WTC11 (cell line): ENCODE data around the gene MBLAC2. TPM values are rescaled to one million over a fixed set of nuclear protein-coding genes. Genes with fewer than 3 reads are reported as not detected.

Experiments used
- ATAC-seq: fragments of 200-7000 bp; cut with Tn5 transposase; 2 replicates; pipeline ENCODE4 v1.10.0; 2021; ENCODE audit warnings: mild to moderate bottlenecking, moderate library complexity
- CTCF ChIA-PET: fragments of 300-600 bp; sonication (Branson Sonifier 250); formaldehyde crosslinking; loops from one replicate; lab custom pipeline; 2021; ENCODE audit warnings: antibody characterized with exemption; lab: Charles Lee
- POLR2A ChIA-PET: fragments of 350-600 bp; sonication (Branson Sonifier 250); formaldehyde crosslinking; loops from one replicate; lab custom pipeline; 2021; ENCODE audit warnings: antibody characterized with exemption; lab: Charles Lee
- DNase-seq: peaks from one replicate; pipeline ENCODE4 v3.0.0; 2021; ENCODE audit warnings: low spot score
- H3K27ac Mint-ChIP-seq: 2 replicates; pipeline ENCODE4 v1.8.0; 2021; ENCODE audit warnings: mixed read lengths
- H3K27me3 Mint-ChIP-seq: 2 replicates; pipeline ENCODE4 v1.8.0; 2021; ENCODE audit warnings: low read depth, mild to moderate bottlenecking, moderate library complexity, mixed read lengths
- H3K36me3 Mint-ChIP-seq: 2 replicates; pipeline ENCODE4 v1.8.0; 2021; ENCODE audit warnings: mixed read lengths
- H3K4me1 Mint-ChIP-seq: 2 replicates; pipeline ENCODE4 v1.8.0; 2022; ENCODE audit warnings: mixed read lengths
- H3K4me3 Mint-ChIP-seq: 2 replicates; pipeline ENCODE4 v1.8.0; 2021; ENCODE audit warnings: mild to moderate bottlenecking, moderate library complexity, mixed read lengths
- H3K9me3 Mint-ChIP-seq: 2 replicates; pipeline ENCODE4 v1.8.0; 2021; ENCODE audit warnings: mixed read lengths
- CREM ChIP-seq: sonication (generic); formaldehyde crosslinking; IDR thresholded peaks from 2 replicates; pipeline ENCODE4 v1.8.1; 2022; ENCODE audit warnings: mild to moderate bottlenecking, missing genetic modification reagents, moderate library complexity
- KAT7 ChIP-seq: sonication (generic); formaldehyde crosslinking; IDR thresholded peaks from 2 replicates; pipeline ENCODE4 v1.8.1; 2023; ENCODE audit warnings: missing genetic modification reagents, mild to moderate bottlenecking, borderline replicate concordance
- NFATC4 ChIP-seq: fragments of 250-450 bp; sonication (Bioruptor Pico); IDR thresholded peaks from 2 replicates; pipeline ENCODE4 v1.9.0; 2021; ENCODE audit warnings: mild to moderate bottlenecking
- TEAD4 ChIP-seq: sonication (generic); formaldehyde crosslinking; IDR thresholded peaks from 2 replicates; pipeline ENCODE4 v1.8.0; 2022; ENCODE audit warnings: mild to moderate bottlenecking, missing genetic modification reagents
- ZNF219 ChIP-seq: sonication (generic); formaldehyde crosslinking; IDR thresholded peaks from 2 replicates; pipeline ENCODE4 v1.8.0; 2023; ENCODE audit warnings: missing genetic modification reagents, mild to moderate bottlenecking, borderline replicate concordance
- ZNF396 ChIP-seq: fragments of 250-450 bp; sonication (Bioruptor Pico); IDR thresholded peaks from 2 replicates; pipeline ENCODE4 v1.8.0; 2021; ENCODE audit warnings: mild to moderate bottlenecking, moderate library complexity, borderline replicate concordance
- ZNF416 ChIP-seq: fragments of 250-450 bp; sonication (Bioruptor Pico); IDR thresholded peaks from 2 replicates; pipeline ENCODE4 v1.9.0; 2021; ENCODE audit warnings: mild to moderate bottlenecking, inconsistent platforms
- total RNA-seq: library from RNA; stranded (reverse); gene quantifications from 3 replicates; pipeline ENCODE4 v1.2.3, GENCODE V29; 2021
- TF ChIP-seq, protein P1 (sequence below): sonication (generic); formaldehyde crosslinking; IDR thresholded peaks from 2 replicates; pipeline ENCODE4 v1.8.1; 2022; ENCODE audit warnings: mild to moderate bottlenecking, missing genetic modification reagents, moderate library complexity, borderline replicate concordance
- TF ChIP-seq, protein P2 (sequence below): sonication (generic); formaldehyde crosslinking; IDR thresholded peaks from 2 replicates; pipeline ENCODE4 v1.8.0; 2022; ENCODE audit warnings: mild to moderate bottlenecking, missing genetic modification reagents
- TF ChIP-seq, protein P3 (sequence below): sonication (generic); formaldehyde crosslinking; IDR thresholded peaks from 2 replicates; pipeline ENCODE4 v1.8.1; 2022; ENCODE audit warnings: missing genetic modification reagents, borderline replicate concordance
- TF ChIP-seq, protein P4 (sequence below): sonication (generic); formaldehyde crosslinking; IDR thresholded peaks from 2 replicates; pipeline ENCODE4 v1.8.0; 2023; ENCODE audit warnings: missing genetic modification reagents, mild to moderate bottlenecking, borderline replicate concordance
- TF ChIP-seq, protein P5 (sequence below): sonication (generic); formaldehyde crosslinking; IDR thresholded peaks from 2 replicates; pipeline ENCODE4 v1.8.1; 2023; ENCODE audit warnings: mild to moderate bottlenecking, missing genetic modification reagents, moderate library complexity
- TF ChIP-seq, protein P6 (sequence below): sonication (generic); formaldehyde crosslinking; IDR thresholded peaks from 2 replicates; pipeline ENCODE4 v1.8.1; 2022; ENCODE audit warnings: low read depth, missing genetic modification reagents, borderline replicate concordance
- TF ChIP-seq, protein P7 (sequence below): sonication (generic); formaldehyde crosslinking; IDR thresholded peaks from 2 replicates; pipeline ENCODE4 v1.8.0; 2022; ENCODE audit warnings: mild to moderate bottlenecking, missing genetic modification reagents
- TF ChIP-seq, protein P8 (sequence below): sonication (generic); formaldehyde crosslinking; IDR thresholded peaks from 2 replicates; pipeline ENCODE4 v1.8.1; 2023; ENCODE audit warnings: mild to moderate bottlenecking, missing genetic modification reagents, borderline replicate concordance
- TF ChIP-seq, protein P9 (sequence below): sonication (generic); formaldehyde crosslinking; IDR thresholded peaks from 2 replicates; pipeline ENCODE4 v1.8.0; 2022; ENCODE audit warnings: mild to moderate bottlenecking, missing genetic modification reagents

Gene MBLAC2
- total RNA-seq, 1 experiment from 2014 or later, result 5.9 TPM

DNA sequence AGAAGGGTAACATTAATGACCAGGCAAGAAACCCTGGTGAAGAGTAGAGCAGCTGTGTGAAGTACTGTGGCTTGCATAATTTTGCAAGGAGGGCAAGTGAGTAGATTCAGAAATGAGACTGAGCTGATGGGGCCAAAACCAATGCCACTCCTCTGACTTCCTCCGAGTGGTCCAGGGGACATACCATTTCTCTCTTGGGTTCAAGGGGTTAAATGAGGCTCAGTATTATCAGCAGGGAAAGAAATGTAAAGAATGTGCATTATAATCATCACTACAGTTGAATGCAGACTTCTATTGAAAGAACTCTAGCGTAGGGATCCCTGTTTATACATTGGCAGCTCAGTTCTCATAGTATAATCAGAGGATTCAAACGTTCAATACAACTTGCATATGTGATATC is 10.0 kb upstream of the MBLAC2 start:
- no peaks in the 10 kb centered on the region for H3K27me3 Mint-ChIP-seq
- ATAC-seq, result peak; percentile 43; the same call in 1 of the 2 replicates
- H3K4me1 Mint-ChIP-seq, result peaks cover 28% of the 10 kb centered on the region
- DNase-seq, result no peak
- H3K4me3 Mint-ChIP-seq, result no peak overlapping the region
- CTCF ChIA-PET, result interaction anchor here (0.7 to 1.0 kb wide), 2 partner anchors 10 to 299 kb away, joined by 3 read pairs; partner anchors contain the start of genes MBLAC2 and POLR3G
- H3K36me3 Mint-ChIP-seq, result peaks cover 35% of the 10 kb centered on the region
- POLR2A ChIA-PET, result no interaction called here
- H3K9me3 Mint-ChIP-seq, result peaks cover 6% of the 10 kb centered on the region
- H3K27ac Mint-ChIP-seq, result peak overlapping the region; percentile 76
- TF ChIP-seq, protein P1, sequence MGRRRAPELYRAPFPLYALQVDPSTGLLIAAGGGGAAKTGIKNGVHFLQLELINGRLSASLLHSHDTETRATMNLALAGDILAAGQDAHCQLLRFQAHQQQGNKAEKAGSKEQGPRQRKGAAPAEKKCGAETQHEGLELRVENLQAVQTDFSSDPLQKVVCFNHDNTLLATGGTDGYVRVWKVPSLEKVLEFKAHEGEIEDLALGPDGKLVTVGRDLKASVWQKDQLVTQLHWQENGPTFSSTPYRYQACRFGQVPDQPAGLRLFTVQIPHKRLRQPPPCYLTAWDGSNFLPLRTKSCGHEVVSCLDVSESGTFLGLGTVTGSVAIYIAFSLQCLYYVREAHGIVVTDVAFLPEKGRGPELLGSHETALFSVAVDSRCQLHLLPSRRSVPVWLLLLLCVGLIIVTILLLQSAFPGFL, result no peak
- TF ChIP-seq, protein P2, sequence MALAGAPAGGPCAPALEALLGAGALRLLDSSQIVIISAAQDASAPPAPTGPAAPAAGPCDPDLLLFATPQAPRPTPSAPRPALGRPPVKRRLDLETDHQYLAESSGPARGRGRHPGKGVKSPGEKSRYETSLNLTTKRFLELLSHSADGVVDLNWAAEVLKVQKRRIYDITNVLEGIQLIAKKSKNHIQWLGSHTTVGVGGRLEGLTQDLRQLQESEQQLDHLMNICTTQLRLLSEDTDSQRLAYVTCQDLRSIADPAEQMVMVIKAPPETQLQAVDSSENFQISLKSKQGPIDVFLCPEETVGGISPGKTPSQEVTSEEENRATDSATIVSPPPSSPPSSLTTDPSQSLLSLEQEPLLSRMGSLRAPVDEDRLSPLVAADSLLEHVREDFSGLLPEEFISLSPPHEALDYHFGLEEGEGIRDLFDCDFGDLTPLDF (CRISPR knock-in tag), result no peak
- TF ChIP-seq NFATC4 (no peak), CREM (CRISPR knock-in tag) (no peak), ZNF396 (CRISPR knock-in tag) (no peak), ZNF219 (CRISPR knock-in tag) (no peak), ZNF416 (CRISPR knock-in tag) (no peak), TEAD4 (no peak), KAT7 (no peak)
- TF ChIP-seq, protein P3, sequence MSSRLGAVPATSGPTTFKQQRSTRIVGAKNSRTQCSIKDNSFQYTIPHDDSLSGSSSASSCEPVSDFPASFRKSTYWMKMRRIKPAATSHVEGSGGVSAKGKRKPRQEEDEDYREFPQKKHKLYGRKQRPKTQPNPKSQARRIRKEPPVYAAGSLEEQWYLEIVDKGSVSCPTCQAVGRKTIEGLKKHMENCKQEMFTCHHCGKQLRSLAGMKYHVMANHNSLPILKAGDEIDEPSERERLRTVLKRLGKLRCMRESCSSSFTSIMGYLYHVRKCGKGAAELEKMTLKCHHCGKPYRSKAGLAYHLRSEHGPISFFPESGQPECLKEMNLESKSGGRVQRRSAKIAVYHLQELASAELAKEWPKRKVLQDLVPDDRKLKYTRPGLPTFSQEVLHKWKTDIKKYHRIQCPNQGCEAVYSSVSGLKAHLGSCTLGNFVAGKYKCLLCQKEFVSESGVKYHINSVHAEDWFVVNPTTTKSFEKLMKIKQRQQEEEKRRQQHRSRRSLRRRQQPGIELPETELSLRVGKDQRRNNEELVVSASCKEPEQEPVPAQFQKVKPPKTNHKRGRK (CRISPR knock-in tag), result no peak
- TF ChIP-seq, protein P4, sequence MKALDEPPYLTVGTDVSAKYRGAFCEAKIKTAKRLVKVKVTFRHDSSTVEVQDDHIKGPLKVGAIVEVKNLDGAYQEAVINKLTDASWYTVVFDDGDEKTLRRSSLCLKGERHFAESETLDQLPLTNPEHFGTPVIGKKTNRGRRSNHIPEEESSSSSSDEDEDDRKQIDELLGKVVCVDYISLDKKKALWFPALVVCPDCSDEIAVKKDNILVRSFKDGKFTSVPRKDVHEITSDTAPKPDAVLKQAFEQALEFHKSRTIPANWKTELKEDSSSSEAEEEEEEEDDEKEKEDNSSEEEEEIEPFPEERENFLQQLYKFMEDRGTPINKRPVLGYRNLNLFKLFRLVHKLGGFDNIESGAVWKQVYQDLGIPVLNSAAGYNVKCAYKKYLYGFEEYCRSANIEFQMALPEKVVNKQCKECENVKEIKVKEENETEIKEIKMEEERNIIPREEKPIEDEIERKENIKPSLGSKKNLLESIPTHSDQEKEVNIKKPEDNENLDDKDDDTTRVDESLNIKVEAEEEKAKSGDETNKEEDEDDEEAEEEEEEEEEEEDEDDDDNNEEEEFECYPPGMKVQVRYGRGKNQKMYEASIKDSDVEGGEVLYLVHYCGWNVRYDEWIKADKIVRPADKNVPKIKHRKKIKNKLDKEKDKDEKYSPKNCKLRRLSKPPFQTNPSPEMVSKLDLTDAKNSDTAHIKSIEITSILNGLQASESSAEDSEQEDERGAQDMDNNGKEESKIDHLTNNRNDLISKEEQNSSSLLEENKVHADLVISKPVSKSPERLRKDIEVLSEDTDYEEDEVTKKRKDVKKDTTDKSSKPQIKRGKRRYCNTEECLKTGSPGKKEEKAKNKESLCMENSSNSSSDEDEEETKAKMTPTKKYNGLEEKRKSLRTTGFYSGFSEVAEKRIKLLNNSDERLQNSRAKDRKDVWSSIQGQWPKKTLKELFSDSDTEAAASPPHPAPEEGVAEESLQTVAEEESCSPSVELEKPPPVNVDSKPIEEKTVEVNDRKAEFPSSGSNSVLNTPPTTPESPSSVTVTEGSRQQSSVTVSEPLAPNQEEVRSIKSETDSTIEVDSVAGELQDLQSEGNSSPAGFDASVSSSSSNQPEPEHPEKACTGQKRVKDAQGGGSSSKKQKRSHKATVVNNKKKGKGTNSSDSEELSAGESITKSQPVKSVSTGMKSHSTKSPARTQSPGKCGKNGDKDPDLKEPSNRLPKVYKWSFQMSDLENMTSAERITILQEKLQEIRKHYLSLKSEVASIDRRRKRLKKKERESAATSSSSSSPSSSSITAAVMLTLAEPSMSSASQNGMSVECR (CRISPR knock-in tag), result no peak
- TF ChIP-seq, protein P5, sequence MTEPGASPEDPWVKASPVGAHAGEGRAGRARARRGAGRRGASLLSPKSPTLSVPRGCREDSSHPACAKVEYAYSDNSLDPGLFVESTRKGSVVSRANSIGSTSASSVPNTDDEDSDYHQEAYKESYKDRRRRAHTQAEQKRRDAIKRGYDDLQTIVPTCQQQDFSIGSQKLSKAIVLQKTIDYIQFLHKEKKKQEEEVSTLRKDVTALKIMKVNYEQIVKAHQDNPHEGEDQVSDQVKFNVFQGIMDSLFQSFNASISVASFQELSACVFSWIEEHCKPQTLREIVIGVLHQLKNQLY (CRISPR knock-in tag), result no peak
- TF ChIP-seq, protein P6, sequence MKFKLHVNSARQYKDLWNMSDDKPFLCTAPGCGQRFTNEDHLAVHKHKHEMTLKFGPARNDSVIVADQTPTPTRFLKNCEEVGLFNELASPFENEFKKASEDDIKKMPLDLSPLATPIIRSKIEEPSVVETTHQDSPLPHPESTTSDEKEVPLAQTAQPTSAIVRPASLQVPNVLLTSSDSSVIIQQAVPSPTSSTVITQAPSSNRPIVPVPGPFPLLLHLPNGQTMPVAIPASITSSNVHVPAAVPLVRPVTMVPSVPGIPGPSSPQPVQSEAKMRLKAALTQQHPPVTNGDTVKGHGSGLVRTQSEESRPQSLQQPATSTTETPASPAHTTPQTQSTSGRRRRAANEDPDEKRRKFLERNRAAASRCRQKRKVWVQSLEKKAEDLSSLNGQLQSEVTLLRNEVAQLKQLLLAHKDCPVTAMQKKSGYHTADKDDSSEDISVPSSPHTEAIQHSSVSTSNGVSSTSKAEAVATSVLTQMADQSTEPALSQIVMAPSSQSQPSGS (CRISPR knock-in tag), result no peak
- TF ChIP-seq, protein P7, sequence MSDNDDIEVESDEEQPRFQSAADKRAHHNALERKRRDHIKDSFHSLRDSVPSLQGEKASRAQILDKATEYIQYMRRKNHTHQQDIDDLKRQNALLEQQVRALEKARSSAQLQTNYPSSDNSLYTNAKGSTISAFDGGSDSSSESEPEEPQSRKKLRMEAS (CRISPR knock-in tag), result no peak
- TF ChIP-seq, protein P8, sequence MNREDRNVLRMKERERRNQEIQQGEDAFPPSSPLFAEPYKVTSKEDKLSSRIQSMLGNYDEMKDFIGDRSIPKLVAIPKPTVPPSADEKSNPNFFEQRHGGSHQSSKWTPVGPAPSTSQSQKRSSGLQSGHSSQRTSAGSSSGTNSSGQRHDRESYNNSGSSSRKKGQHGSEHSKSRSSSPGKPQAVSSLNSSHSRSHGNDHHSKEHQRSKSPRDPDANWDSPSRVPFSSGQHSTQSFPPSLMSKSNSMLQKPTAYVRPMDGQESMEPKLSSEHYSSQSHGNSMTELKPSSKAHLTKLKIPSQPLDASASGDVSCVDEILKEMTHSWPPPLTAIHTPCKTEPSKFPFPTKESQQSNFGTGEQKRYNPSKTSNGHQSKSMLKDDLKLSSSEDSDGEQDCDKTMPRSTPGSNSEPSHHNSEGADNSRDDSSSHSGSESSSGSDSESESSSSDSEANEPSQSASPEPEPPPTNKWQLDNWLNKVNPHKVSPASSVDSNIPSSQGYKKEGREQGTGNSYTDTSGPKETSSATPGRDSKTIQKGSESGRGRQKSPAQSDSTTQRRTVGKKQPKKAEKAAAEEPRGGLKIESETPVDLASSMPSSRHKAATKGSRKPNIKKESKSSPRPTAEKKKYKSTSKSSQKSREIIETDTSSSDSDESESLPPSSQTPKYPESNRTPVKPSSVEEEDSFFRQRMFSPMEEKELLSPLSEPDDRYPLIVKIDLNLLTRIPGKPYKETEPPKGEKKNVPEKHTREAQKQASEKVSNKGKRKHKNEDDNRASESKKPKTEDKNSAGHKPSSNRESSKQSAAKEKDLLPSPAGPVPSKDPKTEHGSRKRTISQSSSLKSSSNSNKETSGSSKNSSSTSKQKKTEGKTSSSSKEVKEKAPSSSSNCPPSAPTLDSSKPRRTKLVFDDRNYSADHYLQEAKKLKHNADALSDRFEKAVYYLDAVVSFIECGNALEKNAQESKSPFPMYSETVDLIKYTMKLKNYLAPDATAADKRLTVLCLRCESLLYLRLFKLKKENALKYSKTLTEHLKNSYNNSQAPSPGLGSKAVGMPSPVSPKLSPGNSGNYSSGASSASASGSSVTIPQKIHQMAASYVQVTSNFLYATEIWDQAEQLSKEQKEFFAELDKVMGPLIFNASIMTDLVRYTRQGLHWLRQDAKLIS (CRISPR knock-in tag), result no peak
- TF ChIP-seq, protein P9, sequence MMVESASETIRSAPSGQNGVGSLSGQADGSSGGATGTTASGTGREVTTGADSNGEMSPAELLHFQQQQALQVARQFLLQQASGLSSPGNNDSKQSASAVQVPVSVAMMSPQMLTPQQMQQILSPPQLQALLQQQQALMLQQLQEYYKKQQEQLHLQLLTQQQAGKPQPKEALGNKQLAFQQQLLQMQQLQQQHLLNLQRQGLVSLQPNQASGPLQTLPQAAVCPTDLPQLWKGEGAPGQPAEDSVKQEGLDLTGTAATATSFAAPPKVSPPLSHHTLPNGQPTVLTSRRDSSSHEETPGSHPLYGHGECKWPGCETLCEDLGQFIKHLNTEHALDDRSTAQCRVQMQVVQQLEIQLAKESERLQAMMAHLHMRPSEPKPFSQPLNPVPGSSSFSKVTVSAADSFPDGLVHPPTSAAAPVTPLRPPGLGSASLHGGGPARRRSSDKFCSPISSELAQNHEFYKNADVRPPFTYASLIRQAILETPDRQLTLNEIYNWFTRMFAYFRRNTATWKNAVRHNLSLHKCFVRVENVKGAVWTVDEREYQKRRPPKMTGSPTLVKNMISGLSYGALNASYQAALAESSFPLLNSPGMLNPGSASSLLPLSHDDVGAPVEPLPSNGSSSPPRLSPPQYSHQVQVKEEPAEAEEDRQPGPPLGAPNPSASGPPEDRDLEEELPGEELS (CRISPR knock-in tag), result no peak
